Esophagus muscularis mucosa (tissue), 3 donors: Measurements from ENCODE around the gene TCF7L2.

ENCODE experiments used
- POLR2A ChIP-seq: fragments of 450-650 bp; IDR thresholded peaks from one replicate; pipeline ENCODE4 v1.6.1; 2017; ENCODE audit warnings: antibody characterized with exemption, moderate library complexity, mild to moderate bottlenecking, low read depth
- TF ChIP-seq, protein P1 (sequence below), 3 experiments: fragments of 200-600 bp in 2 of 3; fragments of 450-650 bp in 1 of 3; sonication (generic) in 2 of 3; IDR thresholded peaks; one replicate each; pipeline ENCODE4 v1.5.1; 2017 to 2019; ENCODE audit warnings: antibody characterized with exemption in 3 of 3, mild to moderate bottlenecking in 2 of 3, moderate library complexity in 1 of 3

DNA sequence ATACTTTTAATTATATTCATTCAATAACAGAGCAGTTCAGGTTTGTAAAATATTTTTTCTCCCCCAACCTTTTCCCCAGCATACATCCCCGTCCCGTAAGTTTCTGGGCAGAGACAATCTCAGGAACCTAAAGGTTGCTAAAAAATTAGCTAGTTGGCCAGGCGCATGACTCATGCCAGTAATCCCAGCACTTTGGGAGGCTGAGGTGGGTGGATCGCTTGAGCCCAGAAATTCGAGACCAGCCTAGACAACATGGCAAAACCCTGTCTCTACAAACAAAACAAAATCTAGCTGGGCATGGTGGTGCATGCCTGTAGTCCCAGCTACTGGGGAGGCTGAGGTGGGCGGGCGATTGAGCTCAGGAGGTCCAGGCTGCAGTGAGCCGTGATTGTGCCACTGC, 40.2 kb downstream of the TCF7L2 start:
- TF ChIP-seq, protein P1, sequence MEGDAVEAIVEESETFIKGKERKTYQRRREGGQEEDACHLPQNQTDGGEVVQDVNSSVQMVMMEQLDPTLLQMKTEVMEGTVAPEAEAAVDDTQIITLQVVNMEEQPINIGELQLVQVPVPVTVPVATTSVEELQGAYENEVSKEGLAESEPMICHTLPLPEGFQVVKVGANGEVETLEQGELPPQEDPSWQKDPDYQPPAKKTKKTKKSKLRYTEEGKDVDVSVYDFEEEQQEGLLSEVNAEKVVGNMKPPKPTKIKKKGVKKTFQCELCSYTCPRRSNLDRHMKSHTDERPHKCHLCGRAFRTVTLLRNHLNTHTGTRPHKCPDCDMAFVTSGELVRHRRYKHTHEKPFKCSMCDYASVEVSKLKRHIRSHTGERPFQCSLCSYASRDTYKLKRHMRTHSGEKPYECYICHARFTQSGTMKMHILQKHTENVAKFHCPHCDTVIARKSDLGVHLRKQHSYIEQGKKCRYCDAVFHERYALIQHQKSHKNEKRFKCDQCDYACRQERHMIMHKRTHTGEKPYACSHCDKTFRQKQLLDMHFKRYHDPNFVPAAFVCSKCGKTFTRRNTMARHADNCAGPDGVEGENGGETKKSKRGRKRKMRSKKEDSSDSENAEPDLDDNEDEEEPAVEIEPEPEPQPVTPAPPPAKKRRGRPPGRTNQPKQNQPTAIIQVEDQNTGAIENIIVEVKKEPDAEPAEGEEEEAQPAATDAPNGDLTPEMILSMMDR (IDR thresholded peaks at IDR 0.05): no peak
- TF ChIP-seq POLR2A: no peak
